HepG2 (cell line): ENCODE data around the gene MEG3. TPM values are rescaled to one million over a fixed set of nuclear protein-coding genes. Genes with fewer than 3 reads are reported as not detected.

Experiments used
- CSRNP1 ChIP-seq: sonication (generic); formaldehyde crosslinking; IDR thresholded peaks from 2 replicates; pipeline ENCODE4 v1.8.1; 2023; ENCODE audit warnings: mild to moderate bottlenecking, missing genetic modification reagents
- ELK4 ChIP-seq: sonication (generic); formaldehyde crosslinking; IDR thresholded peaks from 2 replicates; pipeline ENCODE4 v1.9.0; 2021; ENCODE audit warnings: missing genetic modification reagents, borderline replicate concordance
- KLF11 ChIP-seq: IDR thresholded peaks from 2 replicates; pipeline ENCODE4 v1.6.1; 2016; ENCODE audit warnings: missing compliant biosample characterization
- KLF6 ChIP-seq: IDR thresholded peaks from 2 replicates; pipeline ENCODE4 v1.8.0; 2016; ENCODE audit warnings: missing biosample characterization, missing genetic modification reagents
- MAFF ChIP-seq: IDR thresholded peaks from 2 replicates; pipeline ENCODE4 v1.6.1; 2011; ENCODE audit warnings: low read depth, low read length, improper control_type of control experiment
- MAFK ChIP-seq, 2 experiments: IDR thresholded peaks in 1 of 2; conservative IDR thresholded peaks in 1 of 2; 2 replicates each; pipeline ENCODE4 v1.6.1; 2011; ENCODE audit warnings: improper control_type of control experiment in 2 of 2, low read length in 2 of 2
- PCBP1 ChIP-seq: fragments of 200-400 bp; formaldehyde crosslinking; IDR thresholded peaks from 2 replicates; pipeline ENCODE4 v1.6.1; 2017; ENCODE audit warnings: mild to moderate bottlenecking, low read depth, low read length, borderline replicate concordance
- PREB ChIP-seq: sonication (generic); formaldehyde crosslinking; IDR thresholded peaks from 2 replicates; pipeline ENCODE4 v1.4.0; 2020; ENCODE audit warnings: missing genetic modification reagents
- REST ChIP-seq, 2 experiments: IDR thresholded peaks; 2 replicates each; pipeline ENCODE4 v1.6.1; 2011 to 2012; ENCODE audit warnings: low read length in 2 of 2, borderline replicate concordance in 1 of 2, low read depth in 1 of 2, mild to moderate bottlenecking in 1 of 2, moderate library complexity in 1 of 2
- SNRNP70 ChIP-seq: fragments of 200-400 bp; formaldehyde crosslinking; IDR thresholded peaks from 2 replicates; pipeline ENCODE4 v1.6.1; 2017; ENCODE audit warnings: mild to moderate bottlenecking, low read depth, low read length, moderate library complexity
- ZFP90 ChIP-seq: sonication (generic); formaldehyde crosslinking; IDR thresholded peaks from 2 replicates; pipeline ENCODE4 v1.8.0; 2022; ENCODE audit warnings: missing genetic modification reagents, mild to moderate bottlenecking, inconsistent platforms, borderline replicate concordance
- ZKSCAN1 ChIP-seq: fragments of 150-350 bp; IDR thresholded peaks from 2 replicates; pipeline ENCODE4 v1.6.1; 2014; ENCODE audit warnings: low read length
- ZNF251 ChIP-seq: sonication (generic); formaldehyde crosslinking; IDR thresholded peaks from 2 replicates; pipeline ENCODE4 v1.9.0; 2021; ENCODE audit warnings: mild to moderate bottlenecking, missing genetic modification reagents
- ZNF678 ChIP-seq: sonication (generic); formaldehyde crosslinking; IDR thresholded peaks from 2 replicates; pipeline ENCODE4 v1.4.0; 2020; ENCODE audit warnings: mild to moderate bottlenecking, missing genetic modification reagents
- ZNF713 ChIP-seq: sonication (generic); formaldehyde crosslinking; IDR thresholded peaks from 2 replicates; pipeline ENCODE4 v1.4.0; 2020; ENCODE audit warnings: mild to moderate bottlenecking, missing genetic modification reagents
- ZNF776 ChIP-seq: sonication (generic); formaldehyde crosslinking; IDR thresholded peaks from 2 replicates; pipeline ENCODE4 v1.4.0; 2020; ENCODE audit warnings: mild to moderate bottlenecking, missing genetic modification reagents
- polyA plus RNA-seq, 8 experiments: library from polyadenylated mRNA; depleted of rRNA in 3 of 8; stranded (reverse) in 7 of 8; unstranded in 1 of 8; fragments of >200 nt; fragmentation: Illumina TruSeq in 4 of 8; extraction: Trizol in 4 of 8; gene quantifications; 2 replicates each; pipeline versions ENCODE4 v1.2.1 to v1.2.3, GENCODE V29; 2011 to 2016; ENCODE audit warnings: low read depth in 4 of 8, missing spikeins in 1 of 8, mixed read lengths in 1 of 8; ENCODE audit not compliant: insufficient read depth in 1 of 8
- total RNA-seq, 5 experiments: library from RNA; depleted of rRNA; stranded (reverse); fragments of >200 nt; fragmentation: Illumina TruSeq; extraction: Trizol; gene quantifications; 2 replicates each; pipeline ENCODE4 v1.2.3, GENCODE V29; 2016; ENCODE audit warnings: low read depth in 1 of 5
- TF ChIP-seq, protein P1 (sequence below): sonication (generic); formaldehyde crosslinking; IDR thresholded peaks from 2 replicates; pipeline ENCODE4 v1.8.0; 2022; ENCODE audit warnings: missing genetic modification reagents, mild to moderate bottlenecking, inconsistent platforms, borderline replicate concordance
- TF ChIP-seq, protein P2 (sequence below): IDR thresholded peaks from 2 replicates; pipeline ENCODE4 v1.6.1; 2016; ENCODE audit warnings: mild to moderate bottlenecking

Gene MEG3
- total and polyA plus RNA-seq, 2 of the 13 experiments (the other 11 are each of a cell fraction or from before 2014, with no cell fraction given) = 0.17 TPM; not detected in 1

DNA sequence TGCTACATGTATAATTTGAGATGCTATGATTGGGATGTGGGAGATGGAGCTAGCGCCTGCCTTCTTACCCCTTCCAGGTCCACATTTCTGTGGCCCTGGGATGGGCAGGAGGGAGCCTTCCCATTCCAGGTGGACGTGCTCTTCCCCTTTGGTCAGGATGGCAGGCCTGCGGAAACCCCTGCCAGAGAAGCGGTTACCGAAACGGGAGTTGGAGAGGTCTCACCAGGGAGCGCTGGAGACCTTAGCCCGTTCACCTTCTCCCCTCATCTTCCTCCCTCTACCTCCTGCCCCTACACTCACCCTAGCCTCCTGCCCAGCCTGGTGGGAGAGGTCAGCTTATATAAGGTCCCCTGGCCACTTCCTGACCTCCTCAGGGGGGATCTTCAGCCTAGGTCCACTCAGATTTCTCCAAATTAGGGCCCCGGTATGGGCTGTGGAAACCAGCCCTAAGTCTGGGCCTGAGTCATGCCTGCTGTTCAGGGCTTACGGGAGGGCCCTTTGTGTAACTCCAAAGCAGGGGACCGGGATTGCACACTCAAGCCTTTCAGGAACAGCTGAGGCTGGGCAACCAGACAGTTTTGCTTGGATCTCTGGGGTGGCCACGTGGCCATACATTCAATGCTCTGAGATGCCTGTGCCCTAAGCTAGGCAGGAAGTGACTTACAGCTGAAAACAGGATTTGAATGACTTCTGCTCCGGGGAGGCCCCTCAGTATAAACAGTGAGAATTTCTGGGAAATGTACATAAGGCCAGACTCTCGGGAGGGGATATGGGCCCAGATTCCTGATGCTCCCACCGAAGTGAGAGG lies 10.2 kb upstream of the MEG3 start (continued):
- TF ChIP-seq SNRNP70 = no peak
- TF ChIP-seq MAFK (conservative IDR thresholded peaks at IDR 0.05 in 1 of 2, IDR thresholded peaks at IDR 0.05 in 1 of 2; ENCODE audit: low read length in 2 of 2) = no peak
- TF ChIP-seq PCBP1 = no peak
- TF ChIP-seq ZFP90 = no peak
- TF ChIP-seq ZNF713 (CRISPR knock-in tag) = no peak; the same call in 1 of the 2 replicates
- TF ChIP-seq, protein P1, sequence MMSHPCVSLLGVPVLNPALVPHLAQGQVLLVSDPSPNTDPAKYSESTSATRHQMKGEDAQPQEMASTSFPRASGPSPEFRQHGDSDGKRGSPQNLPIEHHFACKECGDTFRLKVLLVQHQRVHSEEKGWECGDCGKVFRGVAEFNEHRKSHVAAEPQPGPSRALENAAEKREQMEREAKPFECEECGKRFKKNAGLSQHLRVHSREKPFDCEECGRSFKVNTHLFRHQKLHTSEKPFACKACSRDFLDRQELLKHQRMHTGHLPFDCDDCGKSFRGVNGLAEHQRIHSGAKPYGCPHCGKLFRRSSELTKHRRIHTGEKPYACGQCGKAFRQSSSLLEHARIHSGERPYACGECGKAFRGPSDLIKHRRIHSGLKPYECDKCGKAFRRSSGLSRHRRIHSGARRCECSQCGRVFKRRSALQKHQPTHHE (CRISPR knock-in tag) = no peak; the same call in 1 of the 2 replicates
- TF ChIP-seq, protein P2, sequence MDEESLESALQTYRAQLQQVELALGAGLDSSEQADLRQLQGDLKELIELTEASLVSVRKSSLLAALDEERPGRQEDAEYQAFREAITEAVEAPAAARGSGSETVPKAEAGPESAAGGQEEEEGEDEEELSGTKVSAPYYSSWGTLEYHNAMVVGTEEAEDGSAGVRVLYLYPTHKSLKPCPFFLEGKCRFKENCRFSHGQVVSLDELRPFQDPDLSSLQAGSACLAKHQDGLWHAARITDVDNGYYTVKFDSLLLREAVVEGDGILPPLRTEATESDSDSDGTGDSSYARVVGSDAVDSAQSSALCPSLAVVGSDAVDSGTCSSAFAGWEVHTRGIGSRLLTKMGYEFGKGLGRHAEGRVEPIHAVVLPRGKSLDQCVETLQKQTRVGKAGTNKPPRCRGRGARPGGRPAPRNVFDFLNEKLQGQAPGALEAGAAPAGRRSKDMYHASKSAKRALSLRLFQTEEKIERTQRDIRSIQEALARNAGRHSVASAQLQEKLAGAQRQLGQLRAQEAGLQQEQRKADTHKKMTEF = no peak
- TF ChIP-seq ZNF678 (CRISPR knock-in tag) = no peak
- no peak for TF ChIP-seq ZNF251 (CRISPR knock-in tag)
- TF ChIP-seq KLF6 (CRISPR knock-in tag) = no peak
- TF ChIP-seq ZNF776 (CRISPR knock-in tag) = no peak
- peak in 1 of 2 experiments; percentile 39; a peak in 1 of 4 replicates for TF ChIP-seq REST (IDR thresholded peaks at IDR 0.05; ENCODE audit: borderline replicate concordance in 1 of 2, low read depth in 1 of 2, low read length in 2 of 2)
- TF ChIP-seq MAFF = no peak
- TF ChIP-seq ZKSCAN1 = no peak
- no peak for TF ChIP-seq KLF11
- no peak for TF ChIP-seq CSRNP1 (CRISPR knock-in tag)
- TF ChIP-seq PREB (CRISPR knock-in tag) = no peak
- no peak for TF ChIP-seq ELK4 (CRISPR knock-in tag)
